H1 (cell line): ENCODE data around the gene NXPH4. TPM values are rescaled to one million over a fixed set of nuclear protein-coding genes. Genes with fewer than 3 reads are reported as not detected.

Experiments used
- CTCF ChIA-PET: fragments of 300-600 bp; sonication (Branson Sonifier 250); formaldehyde crosslinking; loops from one replicate; lab custom pipeline; 2021; ENCODE audit not compliant: partially characterized antibody; lab: Charles Lee
- POLR2A ChIA-PET: fragments of 300-600 bp; sonication (Branson Sonifier 250); formaldehyde crosslinking; loops from one replicate; lab custom pipeline; 2021; ENCODE audit warnings: inconsistent platforms; ENCODE audit not compliant: partially characterized antibody; lab: Charles Lee
- DNase-seq, 2 experiments: peaks; one replicate each; pipeline versions ENCODE4 v3.0.0 to v3.0.0-alpha.2; 2010 to 2022; ENCODE audit warnings: low spot score in 2 of 2, low read depth in 1 of 2, mixed read lengths in 1 of 2
- FAIRE-seq: peaks from 2 replicates; lab custom pipeline; 2011; peaks lifted over from hg19 to GRCh38; lab: Jason Lieb, UNC
- H2AFZ ChIP-seq: 2 replicates; pipeline ENCODE4 v1.8.1; 2012; ENCODE audit warnings: low read length, inconsistent platforms
- H2AK5ac ChIP-seq: 2 replicates; pipeline ENCODE4 v1.6.1; 2013; ENCODE audit warnings: low read depth, low read length
- H2BK120ac ChIP-seq: replicated peaks from 2 replicates; pipeline ENCODE3; 2013; ENCODE audit warnings: low read depth, low read length, inconsistent platforms
- H2BK12ac ChIP-seq: 2 replicates; pipeline ENCODE4 v1.6.1; 2013; ENCODE audit warnings: low read depth, low read length
- H2BK15ac ChIP-seq: 2 replicates; pipeline ENCODE4 v1.6.1; 2013; ENCODE audit warnings: low read length
- H2BK20ac ChIP-seq: 2 replicates; pipeline ENCODE4 v1.6.1; 2013; ENCODE audit warnings: low read length
- H2BK5ac ChIP-seq: 2 replicates; pipeline ENCODE4 v1.6.1; 2013; ENCODE audit warnings: low read depth, low read length
- H3K14ac ChIP-seq: 2 replicates; pipeline ENCODE4 v1.6.1; 2013; ENCODE audit warnings: inconsistent platforms; ENCODE audit not compliant: insufficient read length
- H3K18ac ChIP-seq: 2 replicates; pipeline ENCODE4 v1.6.1; 2013; ENCODE audit warnings: low read length; ENCODE audit errors: extremely low read depth
- H3K23ac ChIP-seq: 2 replicates; pipeline ENCODE4 v1.6.1; 2013; ENCODE audit warnings: inconsistent platforms; ENCODE audit not compliant: insufficient read length
- H3K23me2 ChIP-seq: 2 replicates; pipeline ENCODE4 v1.6.1; 2013; ENCODE audit warnings: low read depth, low read length
- H3K27ac ChIP-seq: 2 replicates; pipeline ENCODE4 v1.6.1; 2011; ENCODE audit warnings: low read depth, low read length, inconsistent platforms
- H3K27me3 ChIP-seq, 4 experiments: replicated peaks in 1 of 4; 1 replicate in 1 of 4; 2 replicates in 3 of 4; pipeline versions ENCODE4 v1.6.1 to v1.8.1; 2011 to 2013; ENCODE audit warnings: low read length in 3 of 4, mild to moderate bottlenecking in 3 of 4, inconsistent platforms in 2 of 4, mixed read lengths in 2 of 4, moderate library complexity in 1 of 4; ENCODE audit not compliant: control insufficient read depth in 3 of 4, insufficient read depth in 3 of 4; ENCODE audit errors: extremely low read depth in 1 of 4
- H3K36me3 ChIP-seq, 4 experiments: 2 replicates each; pipeline versions ENCODE4 v1.6.1 to v1.8.1; 2011 to 2013; ENCODE audit warnings: mild to moderate bottlenecking in 4 of 4, low read length in 3 of 4, moderate library complexity in 2 of 4, control low read depth in 1 of 4, inconsistent platforms in 1 of 4; ENCODE audit not compliant: insufficient read depth in 4 of 4, control insufficient read depth in 2 of 4
- H3K4ac ChIP-seq: replicated peaks from 2 replicates; pipeline ENCODE3; 2013; ENCODE audit warnings: low read length, low read depth, mixed read lengths, inconsistent platforms; ENCODE audit not compliant: insufficient read length
- H3K4me1 ChIP-seq, 4 experiments: replicated peaks in 1 of 4; 1 replicate in 1 of 4; 2 replicates in 3 of 4; pipeline versions ENCODE4 v1.6.1 to v1.8.1; 2011 to 2013; ENCODE audit warnings: low read length in 3 of 4, inconsistent platforms in 2 of 4, mixed read lengths in 1 of 4; ENCODE audit not compliant: insufficient read depth in 4 of 4, control insufficient read depth in 3 of 4
- H3K4me2 ChIP-seq, 2 experiments: 2 replicates each; pipeline versions ENCODE4 v1.6.1 to v1.8.1; 2011 to 2013; ENCODE audit warnings: low read depth in 2 of 2, low read length in 2 of 2, control low read depth in 1 of 2, inconsistent platforms in 1 of 2, mild to moderate bottlenecking in 1 of 2; ENCODE audit not compliant: insufficient read depth in 1 of 2
- H3K4me3 ChIP-seq, 4 experiments: fragments of 200-600, 300-600 bp in 1 of 4; sonication (generic), shearing (Covaris generic), sonication (Bioruptor Twin) in 1 of 4; 2 replicates each; pipeline versions ENCODE4 v1.5.1 to v1.8.1; 2011 to 2016; ENCODE audit warnings: low read length in 4 of 4, low read depth in 3 of 4, control low read depth in 2 of 4, inconsistent platforms in 2 of 4, mild to moderate bottlenecking in 2 of 4, mixed read lengths in 1 of 4, moderate library complexity in 1 of 4; ENCODE audit not compliant: insufficient read depth in 2 of 4; ENCODE audit errors: extremely low read depth in 1 of 4
- H3K56ac ChIP-seq: replicated peaks from 2 replicates; pipeline ENCODE3; 2013; ENCODE audit warnings: low read depth, mild to moderate bottlenecking, mixed read lengths, low read length, inconsistent platforms; ENCODE audit not compliant: insufficient read length
- H3K79me1 ChIP-seq: 2 replicates; pipeline ENCODE4 v1.6.1; 2013; ENCODE audit warnings: low read depth, low read length, control low read depth
- H3K79me2 ChIP-seq, 2 experiments: 2 replicates each; pipeline versions ENCODE4 v1.6.1 to v1.8.1; 2012 to 2013; ENCODE audit warnings: low read length in 2 of 2, mild to moderate bottlenecking in 2 of 2, inconsistent platforms in 1 of 2; ENCODE audit not compliant: insufficient read depth in 2 of 2, control insufficient read depth in 1 of 2
- H3K9ac ChIP-seq, 4 experiments: replicated peaks in 1 of 4; 1 replicate in 1 of 4; 2 replicates in 3 of 4; pipeline versions ENCODE4 v1.6.1 to v1.8.1; 2011 to 2013; ENCODE audit warnings: low read depth in 3 of 4, low read length in 3 of 4, control low read depth in 2 of 4, mild to moderate bottlenecking in 2 of 4, moderate library complexity in 2 of 4, inconsistent platforms in 1 of 4; ENCODE audit errors: extremely low read depth in 1 of 4
- H3K9me3 ChIP-seq, 2 experiments: 2 replicates each; pipeline versions ENCODE4 v1.6.1 to v1.8.1; 2012 to 2013; ENCODE audit warnings: mild to moderate bottlenecking in 2 of 2, moderate library complexity in 2 of 2, control low read depth in 1 of 2, inconsistent platforms in 1 of 2, low read depth in 1 of 2, low read length in 1 of 2, mixed read lengths in 1 of 2; ENCODE audit not compliant: insufficient read depth in 2 of 2
- H4K20me1 ChIP-seq, 2 experiments: replicated peaks in 1 of 2; 2 replicates each; pipeline versions ENCODE3 to v1.8.1; 2011 to 2013; ENCODE audit warnings: inconsistent platforms in 2 of 2, low read length in 2 of 2, mild to moderate bottlenecking in 1 of 2; ENCODE audit not compliant: insufficient read depth in 2 of 2, control insufficient read depth in 1 of 2
- H4K5ac ChIP-seq: 2 replicates; pipeline ENCODE4 v1.6.1; 2013; ENCODE audit warnings: low read length, low read depth, mixed read lengths, inconsistent platforms; ENCODE audit not compliant: insufficient read length
- H4K8ac ChIP-seq: 2 replicates; pipeline ENCODE4 v1.8.0; 2013; ENCODE audit warnings: mild to moderate bottlenecking, moderate library complexity, low read length, inconsistent platforms; ENCODE audit not compliant: insufficient read depth; ENCODE audit errors: extremely low read depth
- H4K91ac ChIP-seq: replicated peaks from 2 replicates; pipeline ENCODE3; 2013; ENCODE audit warnings: low read length, mixed read lengths, inconsistent platforms; ENCODE audit not compliant: insufficient read length
- POLR2AphosphoS5 ChIP-seq: IDR thresholded peaks from 2 replicates; pipeline ENCODE4 v1.6.1; 2011; ENCODE audit warnings: low read depth, low read length
- WGBS, 2 experiments: shearing (Covaris generic) in 1 of 2; methylation state at CpG; one replicate each; pipeline versions ENCODE4 v1.1.6 to v1.1.7; 2013 to 2015; ENCODE audit warnings: low lambda C conversion rate in 2 of 2, mixed read lengths in 2 of 2, inconsistent platforms in 1 of 2, low coverage in 1 of 2, missing lambda C conversion rate in 1 of 2; ENCODE audit not compliant: insufficient replicate concordance in 2 of 2, insufficient coverage in 1 of 2, insufficient read length in 1 of 2; ENCODE audit errors: extremely low coverage in 1 of 2, missing lambda C conversion rate in 1 of 2; 5-methylcytosine and 5-hydroxymethylcytosine counted together
- polyA plus RNA-seq, 7 experiments: library from polyadenylated mRNA; depleted of rRNA in 3 of 7; stranded (reverse) in 5 of 7; unstranded in 2 of 7; fragments of >200 nt in 5 of 7; fragments of 200-250 nt in 2 of 7; gene quantifications; 1 replicate in 5 of 7; 2 replicates in 1 of 7; 4 replicates in 1 of 7; pipeline versions ENCODE4 v1.2.1 to v1.2.3, GENCODE V29; 2011 to 2013; ENCODE audit warnings: missing spikeins in 2 of 7, mixed read lengths in 2 of 7
- total RNA-seq: library from RNA; stranded (reverse); fragmentation: NEBNext Ultra II Directional; extraction: Animal tissue kit (Norgen Biotek cat#: 25700); gene quantifications from 2 replicates; pipeline ENCODE4 v1.2.1, GENCODE V29; 2021

The NXPH4 gene
- total and polyA plus RNA-seq, 2 of the 8 experiments (the other 6 are each of a cell fraction or from before 2014, with no cell fraction given) = 0.92 to 1.7 TPM

GRCh38 chr12:57250956-57251355 is 34.4 kb downstream of the NXPH4 start, which contains the start of gene STAC3:
TSS of gene STAC3 (minus strand) at chr12:57251187. CDS start at chr12:57249636, 1,551 bp downstream.
- CTCF ChIA-PET = interaction anchor here (0.6 to 27.9 kb wide), 13 partner anchors 9 to 524 kb away, joined by 3 to 726 read pairs (median 21); partner anchors contain the start of genes GLI1, INHBE, NXPH4 and SHMT2
- no peak within 1 kb of the TSS for H3K27ac ChIP-seq
- H3K56ac ChIP-seq = no peak within 1 kb of the TSS
- H2BK12ac ChIP-seq = no peak within 1 kb of the TSS
- H3K79me2 ChIP-seq = no peaks in the 10 kb centered on the region
- POLR2A ChIA-PET = interaction anchor here (0.6 to 23.7 kb wide), 6 partner anchors 10 to 203 kb away, joined by 3 to 852 read pairs (median 4); partner anchors contain the start of genes INHBE and SHMT2
- H3K79me1 ChIP-seq = no peaks in the 10 kb centered on the region
- TF ChIP-seq POLR2AphosphoS5 = no peak
- TF ChIP-seq, all 59 proteins: peak for 0
- H2BK20ac ChIP-seq = no peak within 1 kb of the TSS
- H2BK120ac ChIP-seq = no peak within 1 kb of the TSS
- no peak within 1 kb of the TSS for H2BK15ac ChIP-seq
- H3K4me2 ChIP-seq = no peak within 1 kb of the TSS; a peak in 1 of 4 replicates
- H3K14ac ChIP-seq = no peak within 1 kb of the TSS
- no peak within 1 kb of the TSS for H4K8ac ChIP-seq
- H3K23ac ChIP-seq = no peak within 1 kb of the TSS
- H3K18ac ChIP-seq = no peak within 1 kb of the TSS
- H3K9ac ChIP-seq = peak within 1 kb of the TSS in 1 of 4 experiments; percentile 37; a peak in 1 of 7 replicates
- H2AK5ac ChIP-seq = no peak within 1 kb of the TSS
- peaks cover 0 to 2% (median 0%) of the 10 kb centered on the region in 4 experiments; a peak in 1 of 8 replicates for H3K36me3 ChIP-seq
- no peak for FAIRE-seq
- peaks cover 2 to 8% (median 4%) of the 10 kb centered on the region in 4 experiments; a peak in 6 of 7 replicates for H3K4me1 ChIP-seq
- no peak within 1 kb of the TSS for H4K5ac ChIP-seq
- no peak within 1 kb of the TSS for H4K91ac ChIP-seq
- H3K4ac ChIP-seq = no peak within 1 kb of the TSS
- no peaks in the 10 kb centered on the region; a peak in 1 of 4 replicates for H3K9me3 ChIP-seq
- no peak within 1 kb of the TSS for H2AFZ ChIP-seq
- H2BK5ac ChIP-seq = no peak within 1 kb of the TSS
- 78% methylated on average over 7 of the region's 7 CpGs; no CpG with 5 or more reads in 1 of the 2 experiments for WGBS, 2 experiments
- no peaks in the 10 kb centered on the region for H3K27me3 ChIP-seq
- 0 out of 2 replicates have a peak, but pooled peaks cover 2% of the 10 kb centered on the region for H3K23me2 ChIP-seq
- H3K4me3 ChIP-seq = no peak within 1 kb of the TSS
- H4K20me1 ChIP-seq = no peaks in the 10 kb centered on the region
- DNase-seq = no peak
